Measurements from ENCODE around the gene SPINDOC. TPM values are rescaled to one million over a fixed set of nuclear protein-coding genes. Genes with fewer than 3 reads are reported as not detected.
A peak's percentile ranks its signal among the peaks of the same experiment; 100 is the strongest.

SPINDOC gene
- total RNA-seq, 2 experiments from 2014 or later, result 29.3 to 29.5 TPM

DNA sequence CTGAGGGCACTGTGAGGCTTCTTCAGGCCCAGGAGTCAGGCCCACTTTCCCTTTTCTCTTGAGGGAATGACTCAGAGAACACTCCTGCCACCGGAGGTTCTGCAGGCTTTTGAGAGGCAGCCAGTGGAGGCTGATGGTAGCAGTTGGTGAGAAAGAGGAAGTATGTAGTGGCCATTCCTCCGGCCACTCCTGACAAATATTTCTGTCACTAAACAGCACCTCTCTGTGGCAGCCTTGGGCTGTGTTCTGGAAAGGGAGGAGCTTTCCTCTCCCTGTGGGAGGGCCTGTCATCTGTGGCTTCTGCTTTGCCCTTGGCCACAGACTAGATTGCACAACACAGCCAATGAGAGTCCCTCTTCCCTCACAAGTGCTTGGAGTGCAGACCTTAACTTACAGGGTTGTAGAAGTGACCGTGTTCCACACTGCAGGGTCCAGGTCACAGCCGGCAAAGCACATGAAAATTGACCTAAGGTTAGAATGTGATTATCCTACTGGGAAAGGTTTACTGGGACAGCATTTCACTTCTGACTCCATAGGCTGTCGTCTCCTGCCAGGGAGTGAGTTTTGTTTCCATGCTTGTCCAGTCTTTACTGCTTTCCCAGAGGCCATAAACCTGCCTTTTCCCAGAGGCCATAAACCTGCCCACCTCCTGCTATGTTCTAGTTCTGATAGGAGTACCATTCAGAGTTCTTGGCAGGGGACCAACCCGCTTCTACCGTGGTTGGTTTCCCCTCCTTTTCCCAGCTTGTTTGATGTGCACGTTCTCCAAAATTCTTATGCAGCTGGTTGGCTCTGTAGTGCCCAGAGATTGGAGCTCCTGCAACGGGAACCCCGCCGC is 58.9 kb downstream of the SPINDOC start:
- Mint-ChIP-seq H3K27ac (no peak overlapping the region), H3K4me1 (peaks cover 65% of the 10 kb centered on the region), H3K36me3 (peaks cover 15% of the 10 kb centered on the region), H3K4me3 (no peak overlapping the region), H3K27me3 (no peaks in the 10 kb centered on the region), H3K9me3 (no peaks in the 10 kb centered on the region)
- DNase-seq, result peak; percentile 28

DNA sequence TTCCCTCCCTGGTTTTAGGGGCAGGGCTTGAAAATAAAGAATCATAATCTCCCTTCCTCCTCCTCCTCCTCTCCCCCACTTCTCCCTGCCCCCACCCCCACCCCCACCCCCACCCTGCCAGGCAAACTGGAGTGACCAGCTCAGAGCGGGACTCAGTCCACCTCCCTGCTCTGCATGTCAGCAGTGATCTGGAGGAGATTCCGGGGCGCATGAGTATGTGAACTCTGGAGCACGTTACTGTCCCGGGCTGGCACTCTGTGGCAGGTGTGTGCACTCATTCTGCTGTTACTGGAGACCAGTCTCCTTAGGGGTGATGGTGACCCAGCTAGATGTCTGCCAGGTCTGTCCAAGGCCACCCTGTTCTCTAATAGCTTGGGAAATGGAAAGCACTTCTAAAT is 59.5 kb downstream of the SPINDOC start:
- no peak for DNase-seq
- peaks cover 65% of the 10 kb centered on the region for H3K4me1 Mint-ChIP-seq
- H3K36me3 Mint-ChIP-seq, result peaks cover 14% of the 10 kb centered on the region
- H3K27me3 Mint-ChIP-seq, result no peaks in the 10 kb centered on the region
- H3K9me3 Mint-ChIP-seq, result no peaks in the 10 kb centered on the region
- no peak overlapping the region for H3K4me3 Mint-ChIP-seq
- H3K27ac Mint-ChIP-seq, result no peak overlapping the region

DNA sequence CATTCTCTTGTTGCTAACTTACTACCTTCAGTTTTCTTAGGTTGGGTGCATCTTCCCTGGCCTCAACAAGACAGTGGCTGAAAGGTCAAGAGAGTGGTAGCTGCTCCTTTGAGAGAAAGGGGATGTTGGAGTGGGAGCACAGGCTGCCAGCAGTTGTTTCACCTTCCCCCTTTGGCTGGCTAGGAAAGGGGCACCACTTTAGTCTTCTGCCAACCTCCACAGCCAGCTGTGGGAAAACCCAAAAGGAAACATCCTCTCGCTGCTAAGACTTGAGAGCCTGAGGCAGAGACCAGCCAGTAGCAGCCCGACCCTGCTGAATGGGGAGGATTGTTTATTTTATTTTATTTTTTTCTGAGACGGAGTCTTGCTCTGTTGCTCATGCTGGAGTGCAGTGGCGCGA is 60.1 kb downstream of the SPINDOC start:
- Mint-ChIP-seq H3K36me3 (peaks cover 18% of the 10 kb centered on the region), H3K27me3 (no peaks in the 10 kb centered on the region), H3K4me3 (no peak overlapping the region), H3K27ac (no peak overlapping the region), H3K4me1 (peaks cover 68% of the 10 kb centered on the region), H3K9me3 (no peaks in the 10 kb centered on the region)
- no peak for DNase-seq

DNA sequence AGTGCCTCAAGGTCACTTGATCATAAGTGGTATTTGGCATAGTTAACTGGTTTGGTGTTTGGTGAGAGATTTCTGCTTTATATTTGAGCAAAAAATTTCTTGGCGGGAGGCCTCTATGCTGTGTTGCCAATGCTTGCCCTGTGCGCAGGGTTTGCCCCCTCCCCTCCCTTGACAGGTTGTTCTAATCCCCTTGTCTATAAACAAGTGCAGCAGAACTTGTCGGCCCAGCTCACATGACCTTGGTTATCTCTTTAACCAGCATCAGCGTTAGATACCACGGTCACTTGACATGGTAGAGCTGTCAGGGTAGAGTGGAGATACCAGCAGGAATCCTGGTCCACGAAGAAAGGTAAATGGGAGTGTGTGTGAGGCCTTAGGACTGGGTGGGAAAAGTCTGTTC is 61.3 kb downstream of the SPINDOC start:
- Mint-ChIP-seq H3K27ac (no peak overlapping the region), H3K4me1 (peaks cover 69% of the 10 kb centered on the region), H3K4me3 (no peak overlapping the region), H3K9me3 (no peaks in the 10 kb centered on the region), H3K36me3 (peaks cover 21% of the 10 kb centered on the region), H3K27me3 (no peaks in the 10 kb centered on the region)
- DNase-seq, result no peak

DNA sequence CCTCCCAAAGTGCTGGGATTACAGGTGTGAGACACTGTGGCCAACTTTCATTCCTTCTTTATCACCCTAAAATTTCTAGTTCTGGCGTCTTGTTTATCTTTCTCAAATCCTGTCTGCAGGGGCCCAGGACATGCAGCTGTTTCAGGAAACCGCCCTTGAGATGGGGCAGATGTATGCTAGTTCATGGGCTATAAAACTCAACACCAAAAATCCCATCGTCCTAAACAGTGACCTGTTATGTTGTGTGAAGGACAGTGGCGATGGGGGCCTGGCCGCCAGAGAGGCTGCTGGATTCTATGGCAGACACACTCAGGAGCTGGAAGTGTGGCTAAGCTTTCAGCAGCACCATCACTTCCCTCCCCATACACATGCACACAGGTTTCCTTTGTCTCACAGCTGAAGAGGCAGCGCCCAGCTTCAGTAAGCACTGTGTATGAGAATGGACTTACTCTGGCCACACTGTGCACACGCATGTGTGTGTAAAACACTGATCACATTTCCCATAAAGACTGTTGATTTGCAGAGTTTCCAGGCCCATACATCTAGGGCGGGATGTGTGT is 62.3 kb downstream of the SPINDOC start:
- Mint-ChIP-seq H3K9me3 (no peaks in the 10 kb centered on the region), H3K36me3 (peaks cover 25% of the 10 kb centered on the region)

DNA sequence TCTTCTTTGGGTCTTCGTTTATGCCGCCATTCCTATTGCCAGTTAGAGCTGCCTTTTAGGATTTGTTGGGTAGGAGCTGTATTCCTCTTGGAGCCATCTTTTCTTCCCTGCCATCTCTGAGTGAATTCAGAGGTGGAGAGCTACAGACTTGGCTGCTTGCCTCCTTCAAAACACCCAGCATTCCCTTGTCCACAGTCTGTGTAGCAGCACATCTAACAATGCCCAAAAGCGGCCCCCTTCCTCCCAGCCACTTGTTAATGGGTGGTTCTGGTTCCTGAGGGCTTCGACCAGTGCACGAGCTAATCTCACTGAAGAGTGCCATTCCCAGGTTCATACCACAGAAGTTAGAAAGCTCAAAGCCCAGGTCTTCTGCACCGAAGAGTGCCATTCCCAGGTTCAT is 63.4 kb downstream of the SPINDOC start:
- H3K4me3 Mint-ChIP-seq, result no peak overlapping the region
- no peaks in the 10 kb centered on the region for H3K27me3 Mint-ChIP-seq
- no peak for DNase-seq
- no peaks in the 10 kb centered on the region for H3K9me3 Mint-ChIP-seq
- H3K4me1 Mint-ChIP-seq, result peaks cover 74% of the 10 kb centered on the region
- no peak overlapping the region for H3K27ac Mint-ChIP-seq
- H3K36me3 Mint-ChIP-seq, result peaks cover 29% of the 10 kb centered on the region

More for the DNA sequence above, 62.3 kb downstream of the SPINDOC start:
- DNase-seq, result no peak
- Mint-ChIP-seq H3K27me3 (no peaks in the 10 kb centered on the region), H3K27ac (no peak overlapping the region), H3K4me1 (peaks cover 69% of the 10 kb centered on the region), H3K4me3 (no peak overlapping the region)

Other genes with a start within 250 kb of the SPINDOC start
- 1 to 10 TPM; 6.0 to 6.5 TPM for gene PLAAT3, start 199.0 kb upstream of the SPINDOC start, total RNA-seq
- gene ATL3, start 142.1 kb upstream of the SPINDOC start, total RNA-seq, result 10 to 100 TPM; 20.9 to 23.2 TPM
- 10 to 100 TPM; 30.4 to 33.5 TPM for gene RTN3, start 132.0 kb upstream of the SPINDOC start, total RNA-seq
- gene ZFTA, start 44.7 kb upstream of the SPINDOC start, total RNA-seq, result 1 to 10 TPM; 4.7 to 6.2 TPM
- gene MARK2, start 25.7 kb downstream of the SPINDOC start, total RNA-seq, result 10 to 100 TPM; 27.7 to 29.0 TPM
- gene RCOR2, start 103.7 kb downstream of the SPINDOC start, total RNA-seq, result under 1 TPM; 0.58 to 0.82 TPM
- 10 to 100 TPM; 18.3 to 21.6 TPM for gene NAA40, start 125.5 kb downstream of the SPINDOC start, total RNA-seq
- gene COX8A, start 161.2 kb downstream of the SPINDOC start, total RNA-seq, result 100 to 1,000 TPM; 450 to 466 TPM
- gene OTUB1, start 173.0 kb downstream of the SPINDOC start, total RNA-seq, result 10 to 100 TPM; 70.5 to 72.0 TPM
- not detected for gene FLRT1, start 222.5 kb downstream of the SPINDOC start, total RNA-seq